ENCODE measurements around the gene TPBG.

DNA sequence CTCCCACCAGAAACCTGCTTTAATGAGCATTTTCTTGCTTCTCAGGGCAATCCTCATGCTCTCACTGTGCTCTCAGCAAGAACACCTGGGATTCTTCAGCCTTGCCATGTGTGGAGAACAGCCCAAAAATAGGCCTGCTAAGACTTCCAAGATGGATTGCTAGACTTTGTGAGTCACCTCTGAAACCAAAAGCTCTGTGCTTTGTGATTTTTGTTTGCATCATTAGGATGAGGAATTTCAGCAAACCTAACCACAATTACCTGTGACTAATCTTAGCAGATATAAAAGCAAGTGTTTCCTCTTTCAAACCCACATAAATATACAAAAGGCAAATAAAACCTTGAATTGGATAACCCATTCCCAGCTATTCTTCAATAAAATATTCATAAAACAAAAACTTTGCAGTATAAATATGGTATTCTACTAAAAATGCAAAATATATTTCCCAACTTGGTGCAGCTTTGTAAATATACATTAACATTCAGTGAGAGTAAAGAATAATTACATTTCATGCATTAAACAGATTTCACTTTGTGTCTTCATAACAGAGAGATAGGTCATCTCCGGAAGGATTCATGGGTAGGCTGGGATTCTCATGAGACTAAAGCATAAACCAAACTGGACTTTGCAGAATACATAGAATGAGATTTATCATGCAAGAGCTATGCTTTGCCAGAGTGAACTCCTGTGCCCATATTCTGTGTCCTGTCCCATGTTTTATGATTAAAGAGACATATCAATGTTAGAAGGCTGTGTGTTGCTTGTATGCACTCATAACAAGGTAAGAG lies 33.5 kb downstream of the TPBG start:
- TF ChIP-seq EZH2phosphoT487 (IDR thresholded peaks at IDR 0.05; ENCODE audit: low read depth): no peak
- TF ChIP-seq, protein P1, sequence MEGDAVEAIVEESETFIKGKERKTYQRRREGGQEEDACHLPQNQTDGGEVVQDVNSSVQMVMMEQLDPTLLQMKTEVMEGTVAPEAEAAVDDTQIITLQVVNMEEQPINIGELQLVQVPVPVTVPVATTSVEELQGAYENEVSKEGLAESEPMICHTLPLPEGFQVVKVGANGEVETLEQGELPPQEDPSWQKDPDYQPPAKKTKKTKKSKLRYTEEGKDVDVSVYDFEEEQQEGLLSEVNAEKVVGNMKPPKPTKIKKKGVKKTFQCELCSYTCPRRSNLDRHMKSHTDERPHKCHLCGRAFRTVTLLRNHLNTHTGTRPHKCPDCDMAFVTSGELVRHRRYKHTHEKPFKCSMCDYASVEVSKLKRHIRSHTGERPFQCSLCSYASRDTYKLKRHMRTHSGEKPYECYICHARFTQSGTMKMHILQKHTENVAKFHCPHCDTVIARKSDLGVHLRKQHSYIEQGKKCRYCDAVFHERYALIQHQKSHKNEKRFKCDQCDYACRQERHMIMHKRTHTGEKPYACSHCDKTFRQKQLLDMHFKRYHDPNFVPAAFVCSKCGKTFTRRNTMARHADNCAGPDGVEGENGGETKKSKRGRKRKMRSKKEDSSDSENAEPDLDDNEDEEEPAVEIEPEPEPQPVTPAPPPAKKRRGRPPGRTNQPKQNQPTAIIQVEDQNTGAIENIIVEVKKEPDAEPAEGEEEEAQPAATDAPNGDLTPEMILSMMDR (IDR thresholded peaks at IDR 0.05; ENCODE audit: low read depth, low read length): no peak
